Uterus (tissue), 4 donors: ENCODE measurements around the gene ZNF800. TPM values are rescaled to one million over a fixed set of nuclear protein-coding genes. Genes with fewer than 3 reads are reported as not detected.

Experiments
- DNase-seq, 2 donors: peaks; one replicate each; pipeline ENCODE4 v3.0.0-alpha.2; 2019 to 2020
- H3K27ac ChIP-seq, 2 donors: fragments of 200-600 bp; sonication (generic); 1 replicate in 1 of 2; 2 replicates in 1 of 2; pipeline ENCODE4 v1.5.1; 2016 to 2018
- H3K27me3 ChIP-seq, 2 donors: fragments of 200-600 bp; sonication (generic); one replicate each; pipeline ENCODE4 v1.5.1; 2018 to 2019; ENCODE audit warnings: control low read depth in 1 of 2
- H3K36me3 ChIP-seq, 2 donors: fragments of 200-600 bp; sonication (generic); one replicate each; pipeline ENCODE4 v1.5.1; 2019; ENCODE audit warnings: control low read depth in 1 of 2
- H3K4me1 ChIP-seq, 2 donors: fragments of 200-600 bp; sonication (generic); one replicate each; pipeline ENCODE4 v1.5.1; 2018 to 2019; ENCODE audit warnings: control low read depth in 1 of 2
- H3K4me3 ChIP-seq, 2 donors: fragments of 200-600 bp; sonication (generic); 1 replicate in 1 of 2; 2 replicates in 1 of 2; pipeline ENCODE4 v1.5.1; 2018 to 2019; ENCODE audit warnings: mild to moderate bottlenecking in 1 of 2
- H3K9me3 ChIP-seq, 2 donors: fragments of 200-600 bp; sonication (generic); one replicate each; pipeline ENCODE4 v1.5.1; 2019; ENCODE audit warnings: control low read depth in 1 of 2
- CTCF ChIP-seq, 4 experiments: fragments of 200-600 bp in 2 of 4; fragments of 450-650 bp in 2 of 4; sonication (generic) in 2 of 4; IDR thresholded peaks; one replicate each; pipeline ENCODE4 v1.5.1; 2016 to 2019; ENCODE audit warnings: antibody characterized with exemption in 4 of 4, mild to moderate bottlenecking in 2 of 4, moderate library complexity in 1 of 4
- POLR2A ChIP-seq, 2 donors: fragments of 450-650 bp; IDR thresholded peaks; one replicate each; pipeline ENCODE4 v1.6.1; 2016; ENCODE audit warnings: antibody characterized with exemption in 2 of 2, mild to moderate bottlenecking in 1 of 2, moderate library complexity in 1 of 2
- intact Hi-C: fragments of 100-400 bp; cut with DNase I; formaldehyde crosslinking; loops from one replicate; pipeline ENCODE4 v1.15.1; 2023; ENCODE audit warnings: low total_unique reads
- total RNA-seq, 4 donors: library from RNA; depleted of rRNA in 3 of 4; stranded (reverse); fragments of >200 nt in 3 of 4; gene quantifications; one replicate each; pipeline versions ENCODE4 v1.1.0 to v1.2.4, GENCODE V29; 2014 to 2023
- donor health status: DM: yes; HTN: yes; CAD: no.

Gene ZNF800, protein sequence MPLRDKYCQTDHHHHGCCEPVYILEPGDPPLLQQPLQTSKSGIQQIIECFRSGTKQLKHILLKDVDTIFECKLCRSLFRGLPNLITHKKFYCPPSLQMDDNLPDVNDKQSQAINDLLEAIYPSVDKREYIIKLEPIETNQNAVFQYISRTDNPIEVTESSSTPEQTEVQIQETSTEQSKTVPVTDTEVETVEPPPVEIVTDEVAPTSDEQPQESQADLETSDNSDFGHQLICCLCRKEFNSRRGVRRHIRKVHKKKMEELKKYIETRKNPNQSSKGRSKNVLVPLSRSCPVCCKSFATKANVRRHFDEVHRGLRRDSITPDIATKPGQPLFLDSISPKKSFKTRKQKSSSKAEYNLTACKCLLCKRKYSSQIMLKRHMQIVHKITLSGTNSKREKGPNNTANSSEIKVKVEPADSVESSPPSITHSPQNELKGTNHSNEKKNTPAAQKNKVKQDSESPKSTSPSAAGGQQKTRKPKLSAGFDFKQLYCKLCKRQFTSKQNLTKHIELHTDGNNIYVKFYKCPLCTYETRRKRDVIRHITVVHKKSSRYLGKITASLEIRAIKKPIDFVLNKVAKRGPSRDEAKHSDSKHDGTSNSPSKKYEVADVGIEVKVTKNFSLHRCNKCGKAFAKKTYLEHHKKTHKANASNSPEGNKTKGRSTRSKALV
- total RNA-seq, result 10 to 100 TPM; 19.7 to 49.1 (median 40.1) TPM

GRCh38 chr7:127392566-127393367, at the start of gene ZNF800:
ZNF800 (minus strand) TSS chr7:127392708; CDS start chr7:127391557, 1,151 bp downstream.
- H3K36me3 ChIP-seq, result no peaks in the 10 kb centered on the region
- H3K9me3 ChIP-seq, result no peaks in the 10 kb centered on the region
- no peaks in the 10 kb centered on the region for H3K27me3 ChIP-seq
- peaks cover 0 to 7% of the 10 kb centered on the region in 2 donors for H3K4me1 ChIP-seq
- intact Hi-C loops, result no loop called here
- peak within 1 kb of the TSS; percentile 67 to 68 for H3K4me3 ChIP-seq
- DNase-seq, result peak; percentile 87 to 90
- H3K27ac ChIP-seq, result peak within 1 kb of the TSS; percentile 82 to 94
- TF ChIP-seq POLR2A (IDR thresholded peaks at IDR 0.05) (peak; percentile 88 to 95), CTCF (IDR thresholded peaks at IDR 0.05) (peak in 1 of 4 experiments; percentile 16)

DNA sequence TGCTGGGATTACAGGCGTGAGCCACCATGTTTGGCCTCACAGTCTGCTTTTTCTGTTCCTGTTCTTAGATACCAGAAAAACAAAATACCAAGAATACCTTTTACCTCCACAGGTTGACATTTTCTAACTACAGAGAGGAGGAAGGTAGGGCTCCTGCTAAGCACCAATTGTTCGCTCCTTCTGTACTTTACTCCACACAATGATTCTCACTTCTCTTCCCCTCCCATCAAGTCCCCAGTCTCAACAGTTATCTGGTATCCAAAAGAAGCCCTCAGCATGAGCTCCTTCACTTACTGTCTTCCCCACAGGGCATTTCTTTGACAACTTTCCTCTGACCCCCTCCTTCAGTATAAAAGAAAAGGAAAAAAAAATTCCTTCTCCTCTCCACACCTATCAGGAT, 47.7 kb upstream of the ZNF800 start:
- Histone ChIP-seq H3K36me3 (no peaks in the 10 kb centered on the region), H3K27ac (no peak overlapping the region), H3K4me3 (no peak overlapping the region), H3K9me3 (no peaks in the 10 kb centered on the region), H3K4me1 (no peaks in the 10 kb centered on the region), H3K27me3 (no peaks in the 10 kb centered on the region)
- intact Hi-C loops, result no loop called here
- no peak for DNase-seq
- TF ChIP-seq POLR2A (IDR thresholded peaks at IDR 0.05), result no peak
- no peak for TF ChIP-seq CTCF (IDR thresholded peaks at IDR 0.05)

- no peak overlapping the region for H3K27ac ChIP-seq
- no peaks in the 10 kb centered on the region for H3K4me1 ChIP-seq
- no peak overlapping the region for H3K4me3 ChIP-seq
- no peaks in the 10 kb centered on the region for H3K9me3 ChIP-seq
- DNase-seq, result no peak
- no peaks in the 10 kb centered on the region for H3K27me3 ChIP-seq
- H3K36me3 ChIP-seq, result no peaks in the 10 kb centered on the region
- TF ChIP-seq POLR2A (IDR thresholded peaks at IDR 0.05) (no peak), CTCF (IDR thresholded peaks at IDR 0.05) (no peak)
- intact Hi-C loops, result no loop called here
Observed at GRCh38 chr7:127438836-127439235, 46.3 kb upstream of the ZNF800 start.

DNA sequence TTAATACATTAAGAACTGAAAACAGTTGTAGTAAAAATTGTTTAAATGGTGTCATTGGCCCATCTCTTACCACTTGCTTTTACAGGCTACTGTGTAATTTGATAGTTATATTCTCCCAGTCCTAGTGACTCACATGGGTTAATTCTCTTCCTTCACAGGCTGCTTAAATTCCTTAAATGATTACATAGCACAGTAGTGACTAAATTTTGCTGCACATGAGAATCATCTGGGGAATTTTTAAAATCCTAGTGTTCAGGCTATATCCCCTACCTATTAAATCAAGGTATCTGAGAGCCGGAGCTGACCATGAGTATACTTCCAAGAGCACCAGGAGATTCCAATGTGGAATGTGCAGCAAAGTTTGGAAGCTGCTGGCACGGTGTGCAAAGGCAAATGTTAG, 45.3 kb upstream of the ZNF800 start:
- DNase-seq, result no peak
- no peak overlapping the region for H3K27ac ChIP-seq
- intact Hi-C loops, result no loop called here
- no peak overlapping the region for H3K4me3 ChIP-seq
- TF ChIP-seq POLR2A (IDR thresholded peaks at IDR 0.05), result no peak
- TF ChIP-seq CTCF (IDR thresholded peaks at IDR 0.05), result no peak
- H3K9me3 ChIP-seq, result no peaks in the 10 kb centered on the region
- no peaks in the 10 kb centered on the region for H3K36me3 ChIP-seq
- no peaks in the 10 kb centered on the region for H3K27me3 ChIP-seq
- no peaks in the 10 kb centered on the region for H3K4me1 ChIP-seq
